HFFc6 (cell line): ENCODE measurements around the gene NET1. TPM values are rescaled to one million over a fixed set of nuclear protein-coding genes. Genes with fewer than 3 reads are reported as not detected.

Experiments used
- DNase-seq: peaks from one replicate; pipeline ENCODE4 v3.0.0-alpha.2; 2018
- H3K27ac Mint-ChIP-seq: 2 replicates; pipeline ENCODE4 v1.8.0; 2020; ENCODE audit warnings: mild to moderate bottlenecking, mixed read lengths
- H3K27me3 Mint-ChIP-seq: 2 replicates; pipeline ENCODE4 v1.8.0; 2021; ENCODE audit warnings: mild to moderate bottlenecking, moderate library complexity, mixed read lengths; ENCODE audit not compliant: insufficient read depth
- H3K36me3 Mint-ChIP-seq: 2 replicates; pipeline ENCODE4 v1.8.0; 2021; ENCODE audit warnings: low read depth, mixed read lengths
- H3K4me1 Mint-ChIP-seq: 2 replicates; pipeline ENCODE4 v1.8.0; 2020; ENCODE audit warnings: low read depth, mixed read lengths
- H3K4me3 Mint-ChIP-seq: 2 replicates; pipeline ENCODE4 v1.8.0; 2020; ENCODE audit warnings: mild to moderate bottlenecking, moderate library complexity, mixed read lengths
- H3K9me3 Mint-ChIP-seq: 2 replicates; pipeline ENCODE4 v1.8.0; 2020; ENCODE audit warnings: mild to moderate bottlenecking, mixed read lengths
- total RNA-seq, 6 experiments: library from RNA; stranded (reverse); fragmentation: NEBNext Ultra II Directional; extraction: Animal tissue kit (Norgen Biotek cat#: 25700); gene quantifications; 2 replicates in 1 of 6; 3 replicates in 5 of 6; pipeline ENCODE4 v1.2.3, GENCODE V29; 2021
- TF ChIP-seq, protein P1 (sequence below): fragments of 200-600 bp; sonication (generic); IDR thresholded peaks from 2 replicates; pipeline ENCODE4 v1.5.0; 2021; ENCODE audit warnings: antibody characterized with exemption, mild to moderate bottlenecking

NET1 gene
- total RNA-seq, 6 experiments from 2014 or later = 65.1 to 92.9 (median 86.6) TPM

- no peaks in the 10 kb centered on the region for H3K36me3 Mint-ChIP-seq
- no peaks in the 10 kb centered on the region for H3K4me1 Mint-ChIP-seq
- H3K27me3 Mint-ChIP-seq = no peaks in the 10 kb centered on the region; the same call in 1 of the 2 replicates
- H3K9me3 Mint-ChIP-seq = no peaks in the 10 kb centered on the region
- TF ChIP-seq, protein P1, sequence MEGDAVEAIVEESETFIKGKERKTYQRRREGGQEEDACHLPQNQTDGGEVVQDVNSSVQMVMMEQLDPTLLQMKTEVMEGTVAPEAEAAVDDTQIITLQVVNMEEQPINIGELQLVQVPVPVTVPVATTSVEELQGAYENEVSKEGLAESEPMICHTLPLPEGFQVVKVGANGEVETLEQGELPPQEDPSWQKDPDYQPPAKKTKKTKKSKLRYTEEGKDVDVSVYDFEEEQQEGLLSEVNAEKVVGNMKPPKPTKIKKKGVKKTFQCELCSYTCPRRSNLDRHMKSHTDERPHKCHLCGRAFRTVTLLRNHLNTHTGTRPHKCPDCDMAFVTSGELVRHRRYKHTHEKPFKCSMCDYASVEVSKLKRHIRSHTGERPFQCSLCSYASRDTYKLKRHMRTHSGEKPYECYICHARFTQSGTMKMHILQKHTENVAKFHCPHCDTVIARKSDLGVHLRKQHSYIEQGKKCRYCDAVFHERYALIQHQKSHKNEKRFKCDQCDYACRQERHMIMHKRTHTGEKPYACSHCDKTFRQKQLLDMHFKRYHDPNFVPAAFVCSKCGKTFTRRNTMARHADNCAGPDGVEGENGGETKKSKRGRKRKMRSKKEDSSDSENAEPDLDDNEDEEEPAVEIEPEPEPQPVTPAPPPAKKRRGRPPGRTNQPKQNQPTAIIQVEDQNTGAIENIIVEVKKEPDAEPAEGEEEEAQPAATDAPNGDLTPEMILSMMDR = no peak
- no peak for DNase-seq
- no peak overlapping the region for H3K4me3 Mint-ChIP-seq
- H3K27ac Mint-ChIP-seq = no peak overlapping the region
Observed at GRCh38 chr10:5381187-5381586, 31.2 kb upstream of the NET1 start.

DNA sequence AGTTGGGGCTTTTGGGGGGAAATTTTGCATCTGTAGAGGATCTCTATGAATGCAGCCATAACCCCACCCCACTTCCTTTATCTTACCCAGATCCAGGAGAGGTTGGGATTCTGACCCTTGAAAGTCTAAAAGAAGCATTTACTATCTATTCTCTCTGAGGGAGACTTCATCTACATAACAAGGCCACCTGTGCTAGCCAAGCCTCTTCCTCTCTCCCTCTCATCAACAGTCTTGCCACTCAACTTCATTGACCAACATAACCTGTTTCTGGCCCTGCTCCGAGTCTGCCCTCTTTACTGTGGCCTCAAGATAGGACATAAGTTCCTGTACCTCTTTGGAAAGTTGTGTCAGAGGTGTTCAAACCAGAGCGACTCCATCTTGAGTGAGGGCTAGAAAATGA is 27.1 kb upstream of the NET1 start:
- DNase-seq = no peak
- Mint-ChIP-seq H3K9me3 (peaks cover 9% of the 10 kb centered on the region; the same call in 1 of the 2 replicates), H3K4me1 (no peaks in the 10 kb centered on the region), H3K4me3 (no peak overlapping the region), H3K36me3 (no peaks in the 10 kb centered on the region), H3K27ac (no peak overlapping the region), H3K27me3 (peaks cover 6% of the 10 kb centered on the region)
- TF ChIP-seq, protein P1 = no peak

GRCh38 chr10:5387169-5387568 is 25.2 kb upstream of the NET1 start:
- DNase-seq = no peak
- Mint-ChIP-seq H3K4me1 (no peaks in the 10 kb centered on the region), H3K4me3 (no peak overlapping the region), H3K36me3 (peaks cover 16% of the 10 kb centered on the region), H3K27ac (no peak overlapping the region), H3K27me3 (peaks cover 6% of the 10 kb centered on the region), H3K9me3 (peaks cover 28% of the 10 kb centered on the region)
- TF ChIP-seq, protein P1 = no peak

DNA sequence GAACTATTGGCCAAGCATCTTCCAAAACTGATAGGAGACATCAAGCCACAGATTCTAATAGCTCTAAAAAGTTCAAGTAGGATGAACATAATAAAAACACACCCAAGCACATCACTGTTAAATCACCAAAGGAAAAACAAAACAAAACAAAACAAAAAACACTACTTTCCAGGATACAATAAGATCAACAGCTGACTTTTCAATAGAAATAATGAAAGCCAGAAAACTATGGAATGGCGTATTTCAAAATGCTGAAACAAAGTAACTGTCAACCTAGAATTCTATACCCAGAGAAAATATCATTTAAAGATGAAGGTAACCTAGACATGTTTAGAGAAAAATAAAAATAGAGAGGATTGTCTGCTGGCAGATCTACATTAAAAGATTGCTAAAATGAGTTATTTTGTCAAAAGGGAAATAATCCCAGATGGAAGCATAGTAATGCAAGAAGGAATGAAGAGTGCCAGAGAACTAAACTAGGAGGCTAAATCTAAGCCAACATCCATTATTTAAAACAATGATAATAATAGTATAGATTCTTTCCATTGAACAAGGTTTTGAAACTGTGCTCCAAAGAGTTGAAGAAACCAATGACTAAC is 21.7 kb upstream of the NET1 start:
- H3K4me3 Mint-ChIP-seq = no peak overlapping the region
- H3K27me3 Mint-ChIP-seq = peaks cover 14% of the 10 kb centered on the region
- H3K27ac Mint-ChIP-seq = no peak overlapping the region
- TF ChIP-seq, protein P1 = no peak
- H3K36me3 Mint-ChIP-seq = peaks cover 16% of the 10 kb centered on the region
- peaks cover 40% of the 10 kb centered on the region for H3K9me3 Mint-ChIP-seq
- no peak for DNase-seq
- no peaks in the 10 kb centered on the region for H3K4me1 Mint-ChIP-seq

- no peak for DNase-seq
- Mint-ChIP-seq H3K27ac (no peak overlapping the region), H3K4me1 (no peaks in the 10 kb centered on the region), H3K36me3 (peaks cover 16% of the 10 kb centered on the region), H3K9me3 (peaks cover 40% of the 10 kb centered on the region), H3K4me3 (no peak overlapping the region), H3K27me3 (peaks cover 16% of the 10 kb centered on the region)
- TF ChIP-seq, protein P1 = no peak
Observed at GRCh38 chr10:5391790-5392189, 20.6 kb upstream of the NET1 start.

GRCh38 chr10:5393529-5393928 is 18.8 kb upstream of the NET1 start:
- TF ChIP-seq, protein P1 = no peak
- Mint-ChIP-seq H3K27me3 (peaks cover 12% of the 10 kb centered on the region), H3K36me3 (peaks cover 16% of the 10 kb centered on the region), H3K9me3 (peaks cover 36% of the 10 kb centered on the region), H3K4me1 (no peaks in the 10 kb centered on the region), H3K4me3 (no peak overlapping the region), H3K27ac (no peak overlapping the region)
- no peak for DNase-seq
